PFSK-1 (cell line): ENCODE data around the gene XPNPEP2.

Source experiments
- FOXP2 ChIP-seq: optimal IDR thresholded peaks from 2 replicates; pipeline ENCODE3; 2011; ENCODE audit warnings: borderline replicate concordance, control low read depth, inconsistent platforms; ENCODE audit not compliant: insufficient read depth; ENCODE audit errors: extremely low read length, extremely low read depth
- POLR2AphosphoS5 ChIP-seq: IDR thresholded peaks from 2 replicates; pipeline ENCODE4 v1.6.1; 2012; ENCODE audit warnings: low read depth, mild to moderate bottlenecking, control low read depth, low read length, moderate library complexity
- SIN3A ChIP-seq: IDR thresholded peaks from 2 replicates; pipeline ENCODE4 v1.6.1; 2012; ENCODE audit warnings: mild to moderate bottlenecking, low read length, moderate library complexity, borderline replicate concordance; ENCODE audit not compliant: insufficient read depth
- TAF1 ChIP-seq: IDR thresholded peaks from 2 replicates; pipeline ENCODE4 v1.6.1; 2012; ENCODE audit warnings: low read length, control low read depth, borderline replicate concordance; ENCODE audit not compliant: insufficient read depth
- TF ChIP-seq, protein P1 (sequence below), 2 experiments: IDR thresholded peaks; 2 replicates each; pipeline versions ENCODE4 v1.6.1 to v1.8.0; 2011 to 2012; ENCODE audit warnings: low read depth in 2 of 2, low read length in 2 of 2, control low read depth in 1 of 2, inconsistent platforms in 1 of 2, mild to moderate bottlenecking in 1 of 2, moderate library complexity in 1 of 2; ENCODE audit not compliant: insufficient read depth in 1 of 2

XPNPEP2 gene

GRCh38 chrX:129781680-129782495, 43.1 kb downstream of the XPNPEP2 start:
- TF ChIP-seq FOXP2, result no peak
- TF ChIP-seq POLR2AphosphoS5, result no peak
- TF ChIP-seq, protein P1, sequence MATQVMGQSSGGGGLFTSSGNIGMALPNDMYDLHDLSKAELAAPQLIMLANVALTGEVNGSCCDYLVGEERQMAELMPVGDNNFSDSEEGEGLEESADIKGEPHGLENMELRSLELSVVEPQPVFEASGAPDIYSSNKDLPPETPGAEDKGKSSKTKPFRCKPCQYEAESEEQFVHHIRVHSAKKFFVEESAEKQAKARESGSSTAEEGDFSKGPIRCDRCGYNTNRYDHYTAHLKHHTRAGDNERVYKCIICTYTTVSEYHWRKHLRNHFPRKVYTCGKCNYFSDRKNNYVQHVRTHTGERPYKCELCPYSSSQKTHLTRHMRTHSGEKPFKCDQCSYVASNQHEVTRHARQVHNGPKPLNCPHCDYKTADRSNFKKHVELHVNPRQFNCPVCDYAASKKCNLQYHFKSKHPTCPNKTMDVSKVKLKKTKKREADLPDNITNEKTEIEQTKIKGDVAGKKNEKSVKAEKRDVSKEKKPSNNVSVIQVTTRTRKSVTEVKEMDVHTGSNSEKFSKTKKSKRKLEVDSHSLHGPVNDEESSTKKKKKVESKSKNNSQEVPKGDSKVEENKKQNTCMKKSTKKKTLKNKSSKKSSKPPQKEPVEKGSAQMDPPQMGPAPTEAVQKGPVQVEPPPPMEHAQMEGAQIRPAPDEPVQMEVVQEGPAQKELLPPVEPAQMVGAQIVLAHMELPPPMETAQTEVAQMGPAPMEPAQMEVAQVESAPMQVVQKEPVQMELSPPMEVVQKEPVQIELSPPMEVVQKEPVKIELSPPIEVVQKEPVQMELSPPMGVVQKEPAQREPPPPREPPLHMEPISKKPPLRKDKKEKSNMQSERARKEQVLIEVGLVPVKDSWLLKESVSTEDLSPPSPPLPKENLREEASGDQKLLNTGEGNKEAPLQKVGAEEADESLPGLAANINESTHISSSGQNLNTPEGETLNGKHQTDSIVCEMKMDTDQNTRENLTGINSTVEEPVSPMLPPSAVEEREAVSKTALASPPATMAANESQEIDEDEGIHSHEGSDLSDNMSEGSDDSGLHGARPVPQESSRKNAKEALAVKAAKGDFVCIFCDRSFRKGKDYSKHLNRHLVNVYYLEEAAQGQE (IDR thresholded peaks at IDR 0.05; ENCODE audit: insufficient read depth in 1 of 2, low read depth in 2 of 2, low read length in 2 of 2), result peak; percentile 20 to 80; a peak in 2 of 4 replicates
- TF ChIP-seq SIN3A, result no peak

DNA sequence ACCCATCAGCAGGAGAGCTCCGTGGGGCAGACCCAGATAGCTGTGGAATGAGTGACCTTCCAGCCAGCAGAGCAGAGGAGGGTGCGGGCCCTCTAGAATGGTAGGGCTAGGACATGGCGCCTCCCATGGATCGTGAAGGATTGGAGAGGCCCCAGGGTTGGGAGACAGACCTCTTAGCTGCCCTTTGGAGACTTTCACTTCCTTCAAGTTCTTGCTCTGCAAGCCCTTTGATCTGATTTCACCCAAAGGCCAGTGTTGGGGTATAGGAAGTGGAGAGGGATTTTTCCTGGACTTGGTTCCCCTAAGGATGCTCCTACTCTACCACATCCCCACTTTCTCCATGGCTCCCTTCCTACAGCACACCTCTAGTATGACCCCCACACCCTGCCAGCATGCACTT, 43.9 kb downstream of the XPNPEP2 start:
- TF ChIP-seq, protein P1 (IDR thresholded peaks at IDR 0.05; ENCODE audit: insufficient read depth in 1 of 2, low read depth in 2 of 2, low read length in 2 of 2), result no peak
- TF ChIP-seq FOXP2 (no peak), POLR2AphosphoS5 (no peak), TAF1 (no peak), SIN3A (no peak)

DNA sequence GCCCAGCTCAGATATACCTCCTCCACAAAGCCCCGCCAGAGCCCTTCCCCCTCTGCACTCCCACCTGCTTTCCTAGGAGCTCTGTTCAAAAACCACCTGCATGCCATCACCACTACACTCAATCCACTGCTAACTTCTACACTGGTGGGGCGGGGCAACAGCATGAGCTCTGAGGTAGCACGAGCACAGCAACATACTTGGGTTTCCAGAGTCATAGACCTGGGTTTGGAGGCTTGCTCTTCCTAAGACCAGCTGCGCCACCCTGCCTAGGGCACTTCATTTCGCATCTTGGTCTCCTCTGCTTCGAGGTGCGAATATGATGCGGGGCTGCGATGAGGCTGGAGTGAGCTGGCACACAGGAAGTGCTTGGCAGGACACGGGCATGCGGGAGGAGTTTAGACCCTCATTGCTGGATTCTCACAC, 44.5 kb downstream of the XPNPEP2 start:
- TF ChIP-seq FOXP2, result no peak
- TF ChIP-seq TAF1, result no peak
- TF ChIP-seq SIN3A, result no peak
- TF ChIP-seq, protein P1 (IDR thresholded peaks at IDR 0.05; ENCODE audit: insufficient read depth in 1 of 2, low read depth in 2 of 2, low read length in 2 of 2), result no peak
- TF ChIP-seq POLR2AphosphoS5, result no peak

GRCh38 chrX:129784371-129784770, 45.6 kb downstream of the XPNPEP2 start:
- TF ChIP-seq TAF1, result no peak
- TF ChIP-seq POLR2AphosphoS5, result no peak
- TF ChIP-seq, protein P1 (IDR thresholded peaks at IDR 0.05; ENCODE audit: insufficient read depth in 1 of 2, low read depth in 2 of 2, low read length in 2 of 2), result no peak
- TF ChIP-seq SIN3A, result no peak
- TF ChIP-seq FOXP2, result no peak
